HepG2 (cell line): ENCODE data around the gene SH2D1B. TPM values are rescaled to one million over a fixed set of nuclear protein-coding genes. Genes with fewer than 3 reads are reported as not detected.
A peak's percentile ranks its signal among the peaks of the same experiment; 100 is the strongest.

ENCODE experiments used
- ATAC-seq: fragments of 200-7000 bp; cut with Tn5 transposase; 3 replicates; pipeline ENCODE4 v1.9.1; 2020; ENCODE audit warnings: mild to moderate bottlenecking, moderate library complexity
- BruUV-seq: library from RNA; stranded (reverse); fragments of 400-500 nt; replicated peaks from 2 replicates; lab custom pipeline; 2021; lab: Mats Ljungman, UMichigan
- CTCF ChIA-PET: fragments of 300-600 bp; formaldehyde crosslinking; extraction: SDS; loops from one replicate; lab custom pipeline; 2021; ENCODE audit warnings: low total read pairs, inconsistent platforms, low intra/inter-chr PET ratio; lab: Yijun Ruan, JAX
- POLR2A ChIA-PET: fragments of 350-600 bp; sonication (Branson Sonifier 250); formaldehyde crosslinking; loops from one replicate; lab custom pipeline; 2020; ENCODE audit warnings: antibody characterized with exemption, inconsistent platforms; lab: Yijun Ruan, JAX
- DNase-seq: peaks from one replicate; pipeline ENCODE4 v3.0.0-alpha.2; 2015; ENCODE audit warnings: low spot score
- FAIRE-seq: peaks from 3 replicates; lab custom pipeline; 2011; peaks lifted over from hg19 to GRCh38; lab: Jason Lieb, UNC
- H2AFZ ChIP-seq: one replicate; pipeline ENCODE4 v1.6.1; 2011; ENCODE audit warnings: low read length, inconsistent platforms
- H3K27ac ChIP-seq: fragments of 300-600 bp; 3 replicates; pipeline ENCODE4 v1.8.0; 2011; ENCODE audit warnings: mixed run types, mild to moderate bottlenecking, mixed read lengths, low read length, inconsistent platforms; ENCODE audit not compliant: insufficient read depth; ENCODE audit errors: extremely low read length
- H3K27me3 ChIP-seq, 2 experiments: fragments of 200-600 bp in 1 of 2; 2 replicates in 1 of 2; 3 replicates in 1 of 2; pipeline versions ENCODE4 v1.6.0 to v1.8.0; 2011; ENCODE audit warnings: low read length in 2 of 2, mild to moderate bottlenecking in 2 of 2, moderate library complexity in 2 of 2, inconsistent platforms in 1 of 2; ENCODE audit not compliant: insufficient read depth in 2 of 2, control insufficient read depth in 1 of 2
- H3K36me3 ChIP-seq, 2 experiments: fragments of 200-600 bp in 1 of 2; replicated peaks in 1 of 2; 2 replicates in 1 of 2; 3 replicates in 1 of 2; pipeline versions ENCODE4 v1.5.1 to v1.8.0; 2011; ENCODE audit warnings: low read length in 2 of 2, inconsistent platforms in 1 of 2; ENCODE audit not compliant: insufficient read depth in 2 of 2, control insufficient read depth in 1 of 2
- H3K4me1 ChIP-seq: 2 replicates; pipeline ENCODE4 v1.5.1; 2012; ENCODE audit warnings: low read length, inconsistent platforms; ENCODE audit not compliant: insufficient read depth
- H3K4me2 ChIP-seq: 2 replicates; pipeline ENCODE4 v1.6.0; 2011; ENCODE audit warnings: low read depth, low read length, inconsistent platforms
- H3K4me3 ChIP-seq, 3 experiments: fragments of 200-600 bp in 1 of 3; sonication (generic), shearing (Covaris generic) in 1 of 3; replicated peaks in 1 of 3; 2 replicates each; pipeline ENCODE4 v1.5.1; 2011 to 2016; ENCODE audit warnings: low read length in 3 of 3, inconsistent platforms in 2 of 3, low read depth in 2 of 3, mild to moderate bottlenecking in 2 of 3, control low read depth in 1 of 3, mixed read lengths in 1 of 3; ENCODE audit not compliant: insufficient read depth in 1 of 3
- H3K79me2 ChIP-seq: one replicate; pipeline ENCODE4 v1.6.1; 2011; ENCODE audit warnings: low read length, inconsistent platforms; ENCODE audit not compliant: insufficient read depth
- H3K9ac ChIP-seq: 2 replicates; pipeline ENCODE4 v1.6.0; 2011; ENCODE audit warnings: mild to moderate bottlenecking, low read depth, low read length, inconsistent platforms; ENCODE audit not compliant: insufficient read depth
- H3K9me3 ChIP-seq: 2 replicates; pipeline ENCODE4 v1.5.1; 2012; ENCODE audit warnings: mild to moderate bottlenecking, low read length
- H4K20me1 ChIP-seq: 2 replicates; pipeline ENCODE4 v1.6.0; 2011; ENCODE audit warnings: inconsistent platforms, mild to moderate bottlenecking, low read length, moderate library complexity; ENCODE audit not compliant: insufficient read depth
- ARNT ChIP-seq: fragments of 450-650 bp; IDR thresholded peaks from 2 replicates; pipeline ENCODE4 v1.6.1; 2017
- GFI1 ChIP-seq: sonication (generic); formaldehyde crosslinking; IDR thresholded peaks from 2 replicates; pipeline ENCODE4 v1.5.0; 2020; ENCODE audit warnings: missing genetic modification reagents, mild to moderate bottlenecking, borderline replicate concordance
- MAFF ChIP-seq: IDR thresholded peaks from 2 replicates; pipeline ENCODE4 v1.6.1; 2011; ENCODE audit warnings: low read depth, low read length, improper control_type of control experiment
- MAFK ChIP-seq, 2 experiments: IDR thresholded peaks in 1 of 2; conservative IDR thresholded peaks in 1 of 2; 2 replicates each; pipeline ENCODE4 v1.6.1; 2011; ENCODE audit warnings: improper control_type of control experiment in 2 of 2, low read length in 2 of 2
- MEIS1 ChIP-seq: sonication (generic); formaldehyde crosslinking; IDR thresholded peaks from 2 replicates; pipeline ENCODE4 v1.9.0; 2021; ENCODE audit warnings: mild to moderate bottlenecking, missing genetic modification reagents, moderate library complexity, borderline replicate concordance
- MEIS2 ChIP-seq: sonication (generic); formaldehyde crosslinking; IDR thresholded peaks from 2 replicates; pipeline ENCODE4 v1.9.0; 2021; ENCODE audit warnings: mild to moderate bottlenecking, missing genetic modification reagents
- NAIF1 ChIP-seq: sonication (generic); formaldehyde crosslinking; IDR thresholded peaks from 2 replicates; pipeline ENCODE4 v1.5.0; 2020; ENCODE audit warnings: mild to moderate bottlenecking, missing genetic modification reagents, borderline replicate concordance
- PAX8 ChIP-seq: sonication (generic); formaldehyde crosslinking; IDR thresholded peaks from 2 replicates; pipeline ENCODE4 v1.8.0; 2022; ENCODE audit warnings: mild to moderate bottlenecking, missing genetic modification reagents, borderline replicate concordance
- SOX5 ChIP-seq: IDR thresholded peaks from 2 replicates; pipeline ENCODE4 v1.6.1; 2016; ENCODE audit warnings: borderline replicate concordance
- TBL1XR1 ChIP-seq: fragments of 150-350 bp; IDR thresholded peaks from 2 replicates; pipeline ENCODE4 v1.6.1; 2014; ENCODE audit warnings: borderline replicate concordance, low read length; ENCODE audit not compliant: partially characterized antibody
- ZNF280B ChIP-seq: sonication (generic); formaldehyde crosslinking; IDR thresholded peaks from 2 replicates; pipeline ENCODE4 v1.5.0; 2020; ENCODE audit warnings: missing genetic modification reagents, mild to moderate bottlenecking, borderline replicate concordance
- ZNF547 ChIP-seq: sonication (generic); formaldehyde crosslinking; IDR thresholded peaks from 2 replicates; pipeline ENCODE4 v1.5.1; 2020; ENCODE audit warnings: mild to moderate bottlenecking, missing genetic modification reagents
- ZNF589 ChIP-seq: sonication (generic); formaldehyde crosslinking; conservative IDR thresholded peaks from 2 replicates; pipeline ENCODE4 v1.8.0; 2022; ENCODE audit warnings: mild to moderate bottlenecking, moderate library complexity, missing genetic modification reagents
- WGBS: methylation state at CpG from one replicate; pipeline ENCODE4 v1.1.6; 2017; ENCODE audit warnings: low lambda C conversion rate; 5-methylcytosine and 5-hydroxymethylcytosine counted together
- in situ Hi-C: cut with HindIII; loops from 2 replicates; pipeline ENCODE4 v1.10.0; 2017; ENCODE audit warnings: low pct_unique_long_range_greater_than_20kb; ENCODE audit not compliant: extremely low pct_ligation_motif_present
- intact Hi-C: fragments of 100-400 bp; cut with micrococcal nuclease; formaldehyde crosslinking; loops from one replicate; pipeline ENCODE4 v1.10.0; 2022; ENCODE audit not compliant: unreplicated experiment
- polyA plus RNA-seq, 8 experiments: library from polyadenylated mRNA; depleted of rRNA in 3 of 8; stranded (reverse) in 7 of 8; unstranded in 1 of 8; fragments of >200 nt; fragmentation: Illumina TruSeq in 4 of 8; extraction: Trizol in 4 of 8; gene quantifications; 2 replicates each; pipeline versions ENCODE4 v1.2.1 to v1.2.3, GENCODE V29; 2011 to 2016; ENCODE audit warnings: low read depth in 4 of 8, missing spikeins in 1 of 8, mixed read lengths in 1 of 8; ENCODE audit not compliant: insufficient read depth in 1 of 8
- total RNA-seq, 5 experiments: library from RNA; depleted of rRNA; stranded (reverse); fragments of >200 nt; fragmentation: Illumina TruSeq; extraction: Trizol; gene quantifications; 2 replicates each; pipeline ENCODE4 v1.2.3, GENCODE V29; 2016; ENCODE audit warnings: low read depth in 1 of 5

The SH2D1B gene
- total and polyA plus RNA-seq, 2 of the 13 experiments (the other 11 are each of a cell fraction or from before 2014, with no cell fraction given) = not detected

- Histone ChIP-seq H3K4me1 (peaks cover 10% of the 10 kb centered on the region), H3K9ac (no peak overlapping the region), H3K4me3 (no peak overlapping the region), H3K27me3 (no peaks in the 10 kb centered on the region), H3K79me2 (no peaks in the 10 kb centered on the region), H3K4me2 (no peak overlapping the region), H3K27ac (no peak overlapping the region)
- ChIA-PET CTCF (no interaction called here), POLR2A (no interaction called here)
- no peak for ATAC-seq
- WGBS = 100% methylated on average over 3 of the region's 3 CpGs
- in situ Hi-C loops = no loop called here
- TF ChIP-seq MEIS2 (no peak), GFI1 (CRISPR knock-in tag) (no peak), MAFF (peak; percentile 30), MAFK (conservative IDR thresholded peaks at IDR 0.05 in 1 of 2, IDR thresholded peaks at IDR 0.05 in 1 of 2; ENCODE audit: low read length in 2 of 2) (peak; percentile 11 to 62; a peak in 2 of 4 replicates), SOX5 (CRISPR knock-in tag) (no peak), ZNF280B (CRISPR knock-in tag) (no peak), MEIS1 (CRISPR knock-in tag) (no peak), PAX8 (CRISPR knock-in tag) (no peak), ZNF547 (CRISPR knock-in tag) (no peak), ZNF589 (CRISPR knock-in tag) (no peak), TBL1XR1 (no peak), ARNT (no peak), NAIF1 (no peak)
- TF ChIP-seq, all 625 proteins: peak for 2
- DNase-seq = no peak
- H2AFZ ChIP-seq = no peak overlapping the region
- no peaks in the 10 kb centered on the region for H3K9me3 ChIP-seq
- BruUV-seq = no TSS peak
- FAIRE-seq = no peak
- intact Hi-C loops = no loop called here
- peaks cover 9 to 27% of the 10 kb centered on the region in 2 experiments; a peak in 4 of 5 replicates for H3K36me3 ChIP-seq
- H4K20me1 ChIP-seq = no peaks in the 10 kb centered on the region
Observed at GRCh38 chr1:162370721-162371120, 41.2 kb downstream of the SH2D1B start.
